T-helper 2 cell treated with Interferon-gamma antibody and Interleukin-4, amounts not matched to agents 5 μg/mL and 100 μg/mL, for 36 hours (primary cell): ENCODE data around the gene ABCD1.
A peak's percentile ranks its signal among the peaks of the same experiment; 100 is the strongest.

Experiments
- DNase-seq: peaks from one replicate; pipeline ENCODE4 v3.0.0; 2021; ENCODE audit warnings: low spot score
- H3K27ac Mint-ChIP-seq: one replicate; pipeline ENCODE4 v1.8.0; 2021; ENCODE audit warnings: mild to moderate bottlenecking, mixed read lengths
- H3K27me3 Mint-ChIP-seq: one replicate; pipeline ENCODE4 v1.8.0; 2021; ENCODE audit warnings: low read depth, mixed read lengths
- H3K36me3 Mint-ChIP-seq: one replicate; pipeline ENCODE4 v1.8.0; 2021; ENCODE audit warnings: low read depth, mixed read lengths
- H3K4me1 Mint-ChIP-seq: one replicate; pipeline ENCODE4 v1.8.0; 2021; ENCODE audit warnings: low read depth, mixed read lengths
- H3K4me3 Mint-ChIP-seq: one replicate; pipeline ENCODE4 v1.8.0; 2022; ENCODE audit warnings: mild to moderate bottlenecking, moderate library complexity, mixed read lengths
- H3K9me3 Mint-ChIP-seq: one replicate; pipeline ENCODE4 v1.8.0; 2021; ENCODE audit warnings: mixed read lengths

The ABCD1 gene

GRCh38 chrX:153779891-153780677, 55.4 kb downstream of the ABCD1 start:
- no peak for DNase-seq
- Mint-ChIP-seq H3K9me3 (no peaks in the 10 kb centered on the region), H3K27ac (no peak overlapping the region), H3K4me1 (peaks cover 3% of the 10 kb centered on the region), H3K36me3 (no peaks in the 10 kb centered on the region), H3K4me3 (no peak overlapping the region), H3K27me3 (peaks cover 3% of the 10 kb centered on the region)

GRCh38 chrX:153780678-153781427, 56.2 kb downstream of the ABCD1 start, which contains the start of gene SRPK3:
Gene SRPK3, plus strand, starts transcription at chrX:153781041. Its CDS starts 46 bp downstream, at chrX:153781087.
- Mint-ChIP-seq H3K27me3 (peaks cover 3% of the 10 kb centered on the region), H3K4me1 (peaks cover 3% of the 10 kb centered on the region), H3K4me3 (no peak within 1 kb of the TSS), H3K9me3 (no peaks in the 10 kb centered on the region), H3K36me3 (no peaks in the 10 kb centered on the region), H3K27ac (no peak within 1 kb of the TSS)
- DNase-seq: no peak

GRCh38 chrX:153781428-153782047, 56.9 kb downstream of the ABCD1 start:
- no peak for DNase-seq
- Mint-ChIP-seq H3K27ac (no peak overlapping the region), H3K4me1 (peaks cover 3% of the 10 kb centered on the region), H3K36me3 (no peaks in the 10 kb centered on the region), H3K4me3 (no peak overlapping the region), H3K9me3 (no peaks in the 10 kb centered on the region), H3K27me3 (peaks cover 3% of the 10 kb centered on the region)

DNA sequence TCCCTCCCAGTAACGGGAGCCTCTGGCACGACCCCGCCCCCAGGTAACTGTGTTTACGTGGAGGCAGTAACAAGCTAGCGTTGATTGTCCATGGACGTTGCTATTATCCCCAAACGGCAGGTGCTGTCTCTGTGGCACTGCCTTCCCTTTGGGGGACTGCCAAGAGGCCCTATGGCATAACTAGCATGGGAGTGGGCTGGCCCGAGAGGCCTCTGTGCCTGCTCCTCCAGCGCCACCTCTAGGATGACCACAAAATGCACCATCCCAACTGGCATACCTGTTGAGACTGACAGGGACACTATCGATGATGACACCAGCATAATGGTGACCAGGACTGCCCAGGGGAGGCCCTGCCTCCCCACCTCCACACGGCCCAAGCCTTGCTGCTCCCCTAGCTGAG, 57.7 kb downstream of the ABCD1 start:
- Mint-ChIP-seq H3K27me3 (peaks cover 3% of the 10 kb centered on the region), H3K4me1 (peaks cover 3% of the 10 kb centered on the region), H3K27ac (no peak overlapping the region), H3K36me3 (no peaks in the 10 kb centered on the region), H3K4me3 (no peak overlapping the region), H3K9me3 (no peaks in the 10 kb centered on the region)
- DNase-seq: no peak

GRCh38 chrX:153782871-153783270, 58.2 kb downstream of the ABCD1 start:
- H3K27ac Mint-ChIP-seq: no peak overlapping the region
- peaks cover 3% of the 10 kb centered on the region for H3K27me3 Mint-ChIP-seq
- H3K36me3 Mint-ChIP-seq: no peaks in the 10 kb centered on the region
- DNase-seq: no peak
- no peak overlapping the region for H3K4me3 Mint-ChIP-seq
- peaks cover 3% of the 10 kb centered on the region for H3K4me1 Mint-ChIP-seq
- H3K9me3 Mint-ChIP-seq: no peaks in the 10 kb centered on the region

- peaks cover 3% of the 10 kb centered on the region for H3K4me1 Mint-ChIP-seq
- peaks cover 3% of the 10 kb centered on the region for H3K27me3 Mint-ChIP-seq
- DNase-seq: no peak
- no peak overlapping the region for H3K27ac Mint-ChIP-seq
- no peak overlapping the region for H3K4me3 Mint-ChIP-seq
- H3K36me3 Mint-ChIP-seq: no peaks in the 10 kb centered on the region
- no peaks in the 10 kb centered on the region for H3K9me3 Mint-ChIP-seq
These were observed 58.8 kb downstream of the ABCD1 start for GRCh38 chrX:153783378-153784013.

DNA sequence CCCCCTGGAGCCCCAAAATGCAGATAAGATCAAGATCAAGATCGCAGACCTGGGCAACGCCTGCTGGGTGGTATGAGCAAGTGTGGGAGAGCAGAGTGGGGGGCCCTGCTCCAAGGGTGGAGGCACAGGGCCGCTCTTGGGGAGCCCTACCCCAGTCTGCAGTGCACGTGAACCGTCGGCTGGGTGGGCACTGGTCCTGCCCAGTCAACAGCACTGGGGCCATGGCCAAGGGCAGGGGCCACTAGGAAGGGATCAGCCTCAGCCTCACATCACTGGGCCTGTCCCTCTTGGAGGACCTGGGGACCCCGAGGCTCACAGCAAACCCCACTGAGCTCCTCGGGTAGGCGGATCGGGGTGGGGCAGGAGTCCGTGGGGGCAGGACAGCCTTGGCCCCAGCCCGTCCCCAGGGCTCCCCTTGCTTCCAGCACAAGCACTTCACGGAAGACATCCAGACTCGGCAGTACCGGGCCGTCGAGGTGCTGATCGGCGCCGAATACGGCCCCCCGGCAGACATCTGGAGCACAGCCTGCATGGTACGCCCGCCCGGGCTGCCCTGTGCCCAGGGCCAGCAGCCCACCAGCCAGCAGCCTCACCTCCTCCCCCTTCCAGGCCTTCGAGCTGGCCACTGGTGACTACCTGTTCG, 59.8 kb downstream of the ABCD1 start:
- peaks cover 3% of the 10 kb centered on the region for H3K4me1 Mint-ChIP-seq
- no peaks in the 10 kb centered on the region for H3K36me3 Mint-ChIP-seq
- DNase-seq: no peak
- H3K27ac Mint-ChIP-seq: no peak overlapping the region
- no peaks in the 10 kb centered on the region for H3K9me3 Mint-ChIP-seq
- no peak overlapping the region for H3K4me3 Mint-ChIP-seq
- H3K27me3 Mint-ChIP-seq: peaks cover 3% of the 10 kb centered on the region

DNA sequence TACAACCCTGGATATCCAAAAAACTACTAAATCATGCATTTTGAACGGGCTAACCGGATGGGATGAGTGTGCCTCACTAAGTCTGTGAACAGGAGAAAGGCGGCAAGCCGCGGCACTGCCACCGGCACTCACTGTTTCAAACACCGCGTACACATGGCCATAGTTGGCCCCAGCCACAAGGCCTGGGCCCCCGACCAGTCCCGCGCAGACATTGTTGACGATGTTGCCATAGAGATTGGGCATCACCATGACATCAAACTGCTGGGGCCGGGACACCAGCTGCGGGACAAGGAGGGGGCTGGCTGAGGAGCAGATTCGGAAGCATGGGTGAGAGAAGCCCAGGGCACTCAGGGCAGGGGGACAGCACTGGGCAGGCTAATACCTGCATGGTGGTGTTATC, 62.0 kb downstream of the ABCD1 start:
- DNase-seq: no peak
- H3K27ac Mint-ChIP-seq: no peak overlapping the region
- no peaks in the 10 kb centered on the region for H3K36me3 Mint-ChIP-seq

GRCh38 chrX:153789654-153790053, 65.0 kb downstream of the ABCD1 start:
- Mint-ChIP-seq H3K4me3 (no peak overlapping the region), H3K36me3 (peaks cover 7% of the 10 kb centered on the region), H3K9me3 (no peaks in the 10 kb centered on the region), H3K4me1 (peaks cover 6% of the 10 kb centered on the region), H3K27me3 (no peaks in the 10 kb centered on the region), H3K27ac (no peak overlapping the region)
- no peak for DNase-seq

More for the DNA sequence above, 62.0 kb downstream of the ABCD1 start:
- Mint-ChIP-seq H3K9me3 (no peaks in the 10 kb centered on the region), H3K27me3 (no peaks in the 10 kb centered on the region), H3K4me1 (no peaks in the 10 kb centered on the region), H3K4me3 (no peak overlapping the region)

GRCh38 chrX:153791104-153791852, 66.6 kb downstream of the ABCD1 start:
- no peaks in the 10 kb centered on the region for H3K9me3 Mint-ChIP-seq
- no peak overlapping the region for H3K4me3 Mint-ChIP-seq
- H3K36me3 Mint-ChIP-seq: peaks cover 12% of the 10 kb centered on the region
- H3K27me3 Mint-ChIP-seq: no peaks in the 10 kb centered on the region
- no peak overlapping the region for H3K27ac Mint-ChIP-seq
- DNase-seq: no peak
- H3K4me1 Mint-ChIP-seq: peaks cover 8% of the 10 kb centered on the region

DNA sequence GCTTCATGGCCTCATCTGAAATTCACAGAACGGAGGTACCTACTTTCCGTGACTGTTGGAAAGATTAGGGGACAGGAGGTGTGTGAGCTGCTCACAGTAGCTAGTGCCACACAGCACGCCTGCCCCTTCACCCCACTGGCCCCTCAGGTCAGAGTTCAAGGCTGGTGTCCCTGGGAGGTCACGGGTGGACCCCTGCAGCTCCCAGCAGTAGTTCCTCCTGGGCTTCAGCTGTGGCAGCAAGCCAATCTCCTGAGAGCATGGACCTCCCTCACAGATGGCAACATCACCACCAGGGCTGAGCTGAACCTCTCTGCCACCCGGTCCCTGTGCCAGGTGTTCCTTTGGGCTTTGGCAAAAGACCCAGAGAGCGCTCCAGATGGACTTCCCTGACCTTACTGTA, 67.7 kb downstream of the ABCD1 start:
- peaks cover 9% of the 10 kb centered on the region for H3K4me1 Mint-ChIP-seq
- H3K4me3 Mint-ChIP-seq: no peak overlapping the region
- H3K36me3 Mint-ChIP-seq: peaks cover 21% of the 10 kb centered on the region
- H3K27me3 Mint-ChIP-seq: no peaks in the 10 kb centered on the region
- no peak overlapping the region for H3K27ac Mint-ChIP-seq
- no peak for DNase-seq
- no peaks in the 10 kb centered on the region for H3K9me3 Mint-ChIP-seq

GRCh38 chrX:153793291-153793690, 68.6 kb downstream of the ABCD1 start:
- H3K27me3 Mint-ChIP-seq: no peaks in the 10 kb centered on the region
- no peaks in the 10 kb centered on the region for H3K9me3 Mint-ChIP-seq
- peaks cover 9% of the 10 kb centered on the region for H3K4me1 Mint-ChIP-seq
- no peak for DNase-seq
- H3K36me3 Mint-ChIP-seq: peaks cover 25% of the 10 kb centered on the region
- H3K27ac Mint-ChIP-seq: peak overlapping the region; percentile 82
- H3K4me3 Mint-ChIP-seq: peak overlapping the region; percentile 96
